GM12878 (cell line): Measurements from ENCODE around the gene PIP5K1A. TPM values are rescaled to one million over a fixed set of nuclear protein-coding genes. Genes with fewer than 3 reads are reported as not detected.
A peak's percentile ranks its signal among the peaks of the same experiment; 100 is the strongest.

Experiments
- BMI1 ChIP-seq: fragments of 450-650 bp; IDR thresholded peaks from 2 replicates; pipeline ENCODE4 v1.6.1; 2016; ENCODE audit warnings: mild to moderate bottlenecking, moderate library complexity, borderline replicate concordance
- CHD1 ChIP-seq: IDR thresholded peaks from 2 replicates; pipeline ENCODE4 v1.6.1; 2012; ENCODE audit warnings: low read depth, low read length, improper control_type of control experiment
- E2F8 ChIP-seq: fragments of 450-650 bp; IDR thresholded peaks from 2 replicates; pipeline ENCODE4 v1.6.1; 2018; ENCODE audit warnings: mild to moderate bottlenecking, low read depth, moderate library complexity; ENCODE audit not compliant: partially characterized antibody
- ESRRA ChIP-seq: IDR thresholded peaks from 2 replicates; pipeline ENCODE4 v1.6.1; 2012; ENCODE audit warnings: mild to moderate bottlenecking, low read length, improper control_type of control experiment
- ETV6 ChIP-seq, 2 experiments: fragments of 450-650 bp in 1 of 2; IDR thresholded peaks in 1 of 2; conservative IDR thresholded peaks in 1 of 2; 2 replicates each; pipeline ENCODE4 v1.6.1; 2014; ENCODE audit warnings: antibody characterized with exemption in 1 of 2, borderline replicate concordance in 1 of 2, low read depth in 1 of 2, mild to moderate bottlenecking in 1 of 2, moderate library complexity in 1 of 2
- HSF1 ChIP-seq: fragments of 150-350 bp; IDR thresholded peaks from 2 replicates; pipeline ENCODE4 v1.6.1; 2014; ENCODE audit warnings: mild to moderate bottlenecking, low read depth, low read length
- IRF4 ChIP-seq: IDR thresholded peaks from 2 replicates; pipeline ENCODE4 v1.6.1; 2011; ENCODE audit warnings: low read depth, low read length
- JUNB ChIP-seq: IDR thresholded peaks from 2 replicates; pipeline ENCODE4 v1.6.1; 2016; ENCODE audit warnings: antibody characterized with exemption, mild to moderate bottlenecking
- KLF5 ChIP-seq: fragments of 450-650 bp; IDR thresholded peaks from 2 replicates; pipeline ENCODE4 v1.6.1; 2014; ENCODE audit warnings: mild to moderate bottlenecking; ENCODE audit not compliant: partially characterized antibody
- NRF1 ChIP-seq: conservative IDR thresholded peaks from 2 replicates; pipeline ENCODE4 v1.6.1; 2011; ENCODE audit warnings: mild to moderate bottlenecking, low read depth, low read length, improper control_type of control experiment
- RB1 ChIP-seq: fragments of 450-650 bp; formaldehyde crosslinking; IDR thresholded peaks from 2 replicates; pipeline ENCODE4 v1.6.1; 2017; ENCODE audit warnings: mild to moderate bottlenecking, borderline replicate concordance
- RUNX3 ChIP-seq: IDR thresholded peaks from 2 replicates; pipeline ENCODE4 v1.6.1; 2012; ENCODE audit warnings: low read length, inconsistent platforms
- SKIL ChIP-seq: fragments of 450-650 bp; IDR thresholded peaks from 2 replicates; pipeline ENCODE4 v1.6.1; 2017; ENCODE audit warnings: mild to moderate bottlenecking, low read depth, inconsistent platforms; ENCODE audit not compliant: poor library complexity, severe bottlenecking
- TAF1 ChIP-seq: IDR thresholded peaks from 2 replicates; pipeline ENCODE4 v1.6.1; 2011; ENCODE audit warnings: mild to moderate bottlenecking, low read depth, low read length, borderline replicate concordance
- TCF7 ChIP-seq: IDR thresholded peaks from 2 replicates; pipeline ENCODE4 v1.6.1; 2014; ENCODE audit warnings: antibody characterized with exemption, borderline replicate concordance
- ZNF207 ChIP-seq: fragments of 450-650 bp; IDR thresholded peaks from 2 replicates; pipeline ENCODE4 v1.6.1; 2014; ENCODE audit warnings: antibody characterized with exemption, mild to moderate bottlenecking, borderline replicate concordance
- ZNF384 ChIP-seq: IDR thresholded peaks from 2 replicates; pipeline ENCODE4 v1.6.1; 2012; ENCODE audit warnings: low read depth, mild to moderate bottlenecking, low read length, improper control_type of control experiment, borderline replicate concordance
- ZNF592 ChIP-seq: fragments of 450-650 bp; IDR thresholded peaks from 2 replicates; pipeline ENCODE4 v1.6.1; 2017; ENCODE audit warnings: mild to moderate bottlenecking, moderate library complexity
- polyA plus RNA-seq, 11 experiments: library from polyadenylated mRNA; depleted of rRNA in 4 of 11; unstranded in 6 of 11; stranded (reverse) in 5 of 11; fragments of >200 nt; fragmentation: Nextera tagmentation in 4 of 11; fragmentation: Illumina TruSeq in 1 of 11; extraction: Ambion mirVana in 4 of 11; extraction: Trizol in 1 of 11; gene quantifications; 1 replicate in 1 of 11; 2 replicates in 10 of 11; pipeline versions ENCODE4 v1.2.1 to v1.2.3, GENCODE V29; 2011 to 2016; ENCODE audit warnings: inconsistent platforms in 2 of 11, missing spikeins in 2 of 11, low read depth in 1 of 11
- total RNA-seq, 4 experiments: library from RNA; depleted of rRNA in 3 of 4; stranded (reverse); fragments of >200 nt in 3 of 4; fragmentation: Illumina TruSeq in 1 of 4; extraction: Trizol in 1 of 4; gene quantifications; 2 replicates each; pipeline versions ENCODE4 v1.2.1 to v1.2.3, GENCODE V29; 2013 to 2021

PIP5K1A gene
- total and polyA plus RNA-seq, 10 of the 15 experiments (the other 5 are each of a cell fraction or from before 2014, with no cell fraction given) = 4.5 to 114 (median 51.5) TPM

- TF ChIP-seq KLF5 (peak; percentile 98), ZNF207 (no peak), ZNF384 (no peak), HSF1 (peak; percentile 37; the same call in 1 of the 2 replicates), RUNX3 (peak; percentile 64), ZNF592 (no peak), RB1 (no peak), CHD1 (no peak), BMI1 (no peak), E2F8 (no peak), ETV6 (conservative IDR thresholded peaks at IDR 0.05 in 1 of 2, IDR thresholded peaks at IDR 0.05 in 1 of 2; ENCODE audit: borderline replicate concordance in 1 of 2, low read depth in 1 of 2) (no peak), JUNB (no peak), ESRRA (no peak), SKIL (peak; percentile 99), TCF7 (no peak), IRF4 (0 out of 2 replicates have a peak, but pooled peaks have one; percentile 21), NRF1 (peak; percentile 35; the same call in 1 of the 2 replicates), TAF1 (peak; percentile 19; the same call in 1 of the 2 replicates)
Measured at GRCh38 chr1:151281969-151282882, 83.9 kb downstream of the PIP5K1A start, which contains the start of gene ZNF687 (continued).
